HG02642 (cell line): ENCODE results near the gene SPATC1L.

Experiments used
- ATAC-seq: cut with Tn5 transposase; IDR thresholded peaks from one replicate; pipeline ENCODE4 v1.9.1; 2021; ENCODE audit warnings: mild to moderate bottlenecking; ENCODE audit not compliant: unreplicated experiment, poor library complexity

The SPATC1L gene

GRCh38 chr21:46138383-46138970 lies 45.8 kb downstream of the SPATC1L start:
- no peak for ATAC-seq

GRCh38 chr21:46137908-46138307 lies 46.4 kb downstream of the SPATC1L start:
- ATAC-seq, result no peak

GRCh38 chr21:46136739-46137349 lies 47.4 kb downstream of the SPATC1L start:
- ATAC-seq, result no peak

GRCh38 chr21:46135782-46136395 lies 48.4 kb downstream of the SPATC1L start:
- no peak for ATAC-seq

- ATAC-seq, result no peak
Observed at GRCh38 chr21:46131838-46132651, 52.2 kb downstream of the SPATC1L start.

- no peak for ATAC-seq
Observed at GRCh38 chr21:46131588-46131837, 52.7 kb downstream of the SPATC1L start.

- ATAC-seq, result no peak
Observed at GRCh38 chr21:46130831-46131587, 53.2 kb downstream of the SPATC1L start.

GRCh38 chr21:46129846-46130651 lies 54.2 kb downstream of the SPATC1L start:
- ATAC-seq, result no peak

- ATAC-seq, result no peak
Observed at GRCh38 chr21:46128933-46129571, 55.2 kb downstream of the SPATC1L start.

- no peak for ATAC-seq
Observed at GRCh38 chr21:46128106-46128932, 55.9 kb downstream of the SPATC1L start.

GRCh38 chr21:46127239-46128105 lies 56.8 kb downstream of the SPATC1L start:
- no peak for ATAC-seq

- no peak for ATAC-seq
Observed at GRCh38 chr21:46126309-46127238, 57.7 kb downstream of the SPATC1L start.

GRCh38 chr21:46125846-46126301 lies 58.4 kb downstream of the SPATC1L start:
- no peak for ATAC-seq

- no peak for ATAC-seq
Observed at GRCh38 chr21:46124926-46125845, 59.1 kb downstream of the SPATC1L start.
